ENCODE results near the gene CABP5.

The CABP5 gene

GRCh38 chr19:48069435-48069834 lies 25.6 kb upstream of the CABP5 start:
- CTCF ChIA-PET = no interaction called here
- TF ChIP-seq, protein P1, sequence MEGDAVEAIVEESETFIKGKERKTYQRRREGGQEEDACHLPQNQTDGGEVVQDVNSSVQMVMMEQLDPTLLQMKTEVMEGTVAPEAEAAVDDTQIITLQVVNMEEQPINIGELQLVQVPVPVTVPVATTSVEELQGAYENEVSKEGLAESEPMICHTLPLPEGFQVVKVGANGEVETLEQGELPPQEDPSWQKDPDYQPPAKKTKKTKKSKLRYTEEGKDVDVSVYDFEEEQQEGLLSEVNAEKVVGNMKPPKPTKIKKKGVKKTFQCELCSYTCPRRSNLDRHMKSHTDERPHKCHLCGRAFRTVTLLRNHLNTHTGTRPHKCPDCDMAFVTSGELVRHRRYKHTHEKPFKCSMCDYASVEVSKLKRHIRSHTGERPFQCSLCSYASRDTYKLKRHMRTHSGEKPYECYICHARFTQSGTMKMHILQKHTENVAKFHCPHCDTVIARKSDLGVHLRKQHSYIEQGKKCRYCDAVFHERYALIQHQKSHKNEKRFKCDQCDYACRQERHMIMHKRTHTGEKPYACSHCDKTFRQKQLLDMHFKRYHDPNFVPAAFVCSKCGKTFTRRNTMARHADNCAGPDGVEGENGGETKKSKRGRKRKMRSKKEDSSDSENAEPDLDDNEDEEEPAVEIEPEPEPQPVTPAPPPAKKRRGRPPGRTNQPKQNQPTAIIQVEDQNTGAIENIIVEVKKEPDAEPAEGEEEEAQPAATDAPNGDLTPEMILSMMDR (IDR thresholded peaks at IDR 0.05; ENCODE audit: control extremely low read depth, extremely low read depth, low read depth, missing control alignments) = no peak
- no peak for DNase-seq (ENCODE audit: extremely low spot score)
- POLR2A ChIA-PET = no interaction called here

DNA sequence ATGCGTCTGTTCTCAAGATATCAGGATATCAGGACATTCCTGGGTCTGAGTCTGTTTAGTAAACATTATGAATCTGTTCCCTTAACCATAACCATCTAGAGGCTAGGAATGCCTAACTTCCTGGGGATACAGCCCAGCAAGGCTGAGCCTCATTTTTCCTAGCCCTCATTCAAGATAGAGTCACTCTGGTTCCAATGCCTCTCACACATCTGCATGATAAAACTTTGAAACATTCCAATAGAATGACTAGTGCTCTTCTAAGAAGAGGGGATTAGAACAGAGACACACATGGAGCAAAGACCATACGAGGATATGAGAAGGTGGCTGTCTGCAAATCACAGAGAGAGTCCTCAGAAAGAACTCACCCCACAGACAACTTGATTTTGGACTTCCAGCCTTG lies 20.6 kb upstream of the CABP5 start:
- no peak for DNase-seq (ENCODE audit: extremely low spot score)
- TF ChIP-seq, protein P1 (IDR thresholded peaks at IDR 0.05; ENCODE audit: control extremely low read depth, extremely low read depth, low read depth, missing control alignments) = no peak
- POLR2A ChIA-PET = no interaction called here
- CTCF ChIA-PET = no interaction called here

- POLR2A ChIA-PET = no interaction called here
- DNase-seq (ENCODE audit: extremely low spot score) = no peak
- CTCF ChIA-PET = interaction anchor here (1.8 kb wide), 1 partner anchor 23 kb away, joined by 3 read pairs; no protein-coding TSS in a partner anchor
- TF ChIP-seq, protein P1 (IDR thresholded peaks at IDR 0.05; ENCODE audit: control extremely low read depth, extremely low read depth, low read depth, missing control alignments) = no peak
Measured at GRCh38 chr19:48061401-48062344, 17.8 kb upstream of the CABP5 start.

GRCh38 chr19:48060381-48060780 lies 16.5 kb upstream of the CABP5 start:
- TF ChIP-seq, protein P1 (IDR thresholded peaks at IDR 0.05; ENCODE audit: control extremely low read depth, extremely low read depth, low read depth, missing control alignments) = no peak
- ChIA-PET POLR2A (no interaction called here), CTCF (interaction anchor here (1.2 kb wide), 1 partner anchor 12 kb away, joined by 3 read pairs; no protein-coding TSS in a partner anchor)
- no peak for DNase-seq (ENCODE audit: extremely low spot score)

DNA sequence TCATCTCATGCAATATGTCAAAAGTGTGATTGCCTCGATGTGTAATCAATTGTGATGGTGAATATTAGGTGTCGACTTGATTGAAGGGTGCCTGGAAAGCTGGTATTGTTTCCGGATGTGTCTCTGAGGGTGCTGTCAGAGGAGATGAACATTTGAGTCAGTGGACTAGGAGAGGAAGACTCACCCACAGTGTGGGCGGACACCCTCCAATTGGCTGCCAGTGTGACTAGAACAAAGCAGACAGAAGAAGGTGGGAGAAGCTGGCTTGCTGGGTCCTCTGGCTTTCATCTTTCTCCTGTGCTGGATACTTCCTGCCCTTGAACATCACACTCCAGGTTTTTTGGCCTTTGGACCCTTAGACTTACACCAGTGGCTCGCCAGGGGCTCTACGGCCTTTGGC lies 15.5 kb upstream of the CABP5 start:
- TF ChIP-seq, protein P1 (IDR thresholded peaks at IDR 0.05; ENCODE audit: control extremely low read depth, extremely low read depth, low read depth, missing control alignments) = no peak
- no peak for DNase-seq (ENCODE audit: extremely low spot score)
- ChIA-PET CTCF (no interaction called here), POLR2A (no interaction called here)

GRCh38 chr19:48053856-48054255 lies 10.0 kb upstream of the CABP5 start:
- TF ChIP-seq, protein P1 (IDR thresholded peaks at IDR 0.05; ENCODE audit: control extremely low read depth, extremely low read depth, low read depth, missing control alignments) = no peak
- DNase-seq (ENCODE audit: extremely low spot score) = no peak
- ChIA-PET CTCF (interaction anchor here (1.7 kb wide), 1 partner anchor 8 kb away, joined by 3 read pairs; no protein-coding TSS in a partner anchor), POLR2A (no interaction called here)

All from GM10248 (cell line).